HEK293 (cell line): ENCODE data around the gene RPUSD4.

ENCODE experiments used
- TCF7L2 ChIP-seq: IDR thresholded peaks from 2 replicates; pipeline ENCODE4 v1.6.1; 2011; ENCODE audit warnings: low read depth, mild to moderate bottlenecking, inconsistent platforms, low read length, moderate library complexity, borderline replicate concordance
- YY1 ChIP-seq: fragments of 450-650 bp; formaldehyde crosslinking; IDR thresholded peaks from 2 replicates; pipeline ENCODE4 v1.5.1; 2018; ENCODE audit warnings: missing biosample characterization, missing genetic modification characterization
- ZBTB48 ChIP-seq: fragments of 450-650 bp; formaldehyde crosslinking; IDR thresholded peaks from 2 replicates; pipeline ENCODE4 v1.5.1; 2016; ENCODE audit warnings: missing biosample characterization, missing genetic modification characterization
- ZBTB8A ChIP-seq: fragments of 450-650 bp; formaldehyde crosslinking; IDR thresholded peaks from 2 replicates; pipeline ENCODE4 v1.5.1; 2016; ENCODE audit warnings: missing biosample characterization, missing genetic modification characterization
- ZNF121 ChIP-seq: fragments of 450-650 bp; formaldehyde crosslinking; IDR thresholded peaks from 2 replicates; pipeline ENCODE4 v1.5.1; 2016; ENCODE audit warnings: missing biosample characterization, missing genetic modification characterization
- ZNF132 ChIP-seq: fragments of 450-650 bp; formaldehyde crosslinking; IDR thresholded peaks from 2 replicates; pipeline ENCODE4 v1.5.1; 2017; ENCODE audit warnings: missing biosample characterization, missing genetic modification characterization, borderline replicate concordance
- ZNF175 ChIP-seq: fragments of 450-650 bp; formaldehyde crosslinking; IDR thresholded peaks from 2 replicates; pipeline ENCODE4 v1.5.1; 2016; ENCODE audit warnings: missing biosample characterization, missing genetic modification characterization
- ZNF2 ChIP-seq: fragments of 450-650 bp; formaldehyde crosslinking; IDR thresholded peaks from 2 replicates; pipeline ENCODE4 v1.5.1; 2016; ENCODE audit warnings: missing biosample characterization, missing genetic modification characterization
- ZNF248 ChIP-seq: fragments of 450-650 bp; formaldehyde crosslinking; IDR thresholded peaks from 2 replicates; pipeline ENCODE4 v1.5.1; 2017; ENCODE audit warnings: missing biosample characterization, missing genetic modification characterization
- ZNF341 ChIP-seq: fragments of 450-650 bp; formaldehyde crosslinking; IDR thresholded peaks from 2 replicates; pipeline ENCODE4; 2016; ENCODE audit warnings: low read depth, missing biosample characterization, missing genetic modification characterization
- ZNF426 ChIP-seq: fragments of 450-650 bp; formaldehyde crosslinking; IDR thresholded peaks from 2 replicates; pipeline ENCODE4 v1.5.1; 2017; ENCODE audit warnings: missing biosample characterization, missing genetic modification characterization, mild to moderate bottlenecking, inconsistent platforms, moderate library complexity
- ZNF514 ChIP-seq: fragments of 450-650 bp; formaldehyde crosslinking; IDR thresholded peaks from 2 replicates; pipeline ENCODE4 v1.5.1; 2016; ENCODE audit warnings: missing biosample characterization, missing genetic modification characterization
- ZNF530 ChIP-seq: fragments of 450-650 bp; formaldehyde crosslinking; IDR thresholded peaks from 2 replicates; pipeline ENCODE4 v1.5.1; 2016; ENCODE audit warnings: low read depth, missing biosample characterization, missing genetic modification characterization
- ZNF561 ChIP-seq: fragments of 450-650 bp; IDR thresholded peaks from 2 replicates; pipeline ENCODE4 v1.5.1; 2018; ENCODE audit warnings: missing biosample characterization, missing genetic modification characterization, borderline replicate concordance
- ZNF623 ChIP-seq: fragments of 450-650 bp; formaldehyde crosslinking; IDR thresholded peaks from 2 replicates; pipeline ENCODE4 v1.5.1; 2016; ENCODE audit warnings: missing biosample characterization, missing genetic modification characterization
- ZNF654 ChIP-seq: fragments of 450-650 bp; formaldehyde crosslinking; IDR thresholded peaks from 2 replicates; pipeline ENCODE4 v1.5.1; 2016; ENCODE audit warnings: low read depth, missing biosample characterization, missing genetic modification characterization
- ZNF670 ChIP-seq: fragments of 450-650 bp; formaldehyde crosslinking; IDR thresholded peaks from 2 replicates; pipeline ENCODE4 v1.5.1; 2016; ENCODE audit warnings: missing biosample characterization, missing genetic modification characterization, low read depth
- ZNF776 ChIP-seq: fragments of 450-650 bp; formaldehyde crosslinking; IDR thresholded peaks from 2 replicates; pipeline ENCODE4 v1.5.0; 2017; ENCODE audit warnings: missing biosample characterization, missing genetic modification characterization, borderline replicate concordance
- TF ChIP-seq, protein P1 (sequence below): fragments of 450-650 bp; formaldehyde crosslinking; conservative IDR thresholded peaks from 2 replicates; pipeline ENCODE4 v1.5.1; 2016; ENCODE audit warnings: low read depth, missing biosample characterization, missing genetic modification characterization
- TF ChIP-seq, protein P2 (sequence below): fragments of 450-650 bp; formaldehyde crosslinking; IDR thresholded peaks from 2 replicates; pipeline ENCODE4 v1.5.1; 2016; ENCODE audit warnings: missing biosample characterization, missing genetic modification characterization
- TF ChIP-seq, protein P3 (sequence below): fragments of 450-650 bp; formaldehyde crosslinking; IDR thresholded peaks from 2 replicates; pipeline ENCODE4 v1.5.1; 2017; ENCODE audit warnings: missing biosample characterization, missing genetic modification characterization
- TF ChIP-seq, protein P4 (sequence below): fragments of 450-650 bp; formaldehyde crosslinking; IDR thresholded peaks from 2 replicates; pipeline ENCODE4 v1.5.1; 2016; ENCODE audit warnings: missing biosample characterization, missing genetic modification characterization

Gene RPUSD4

DNA sequence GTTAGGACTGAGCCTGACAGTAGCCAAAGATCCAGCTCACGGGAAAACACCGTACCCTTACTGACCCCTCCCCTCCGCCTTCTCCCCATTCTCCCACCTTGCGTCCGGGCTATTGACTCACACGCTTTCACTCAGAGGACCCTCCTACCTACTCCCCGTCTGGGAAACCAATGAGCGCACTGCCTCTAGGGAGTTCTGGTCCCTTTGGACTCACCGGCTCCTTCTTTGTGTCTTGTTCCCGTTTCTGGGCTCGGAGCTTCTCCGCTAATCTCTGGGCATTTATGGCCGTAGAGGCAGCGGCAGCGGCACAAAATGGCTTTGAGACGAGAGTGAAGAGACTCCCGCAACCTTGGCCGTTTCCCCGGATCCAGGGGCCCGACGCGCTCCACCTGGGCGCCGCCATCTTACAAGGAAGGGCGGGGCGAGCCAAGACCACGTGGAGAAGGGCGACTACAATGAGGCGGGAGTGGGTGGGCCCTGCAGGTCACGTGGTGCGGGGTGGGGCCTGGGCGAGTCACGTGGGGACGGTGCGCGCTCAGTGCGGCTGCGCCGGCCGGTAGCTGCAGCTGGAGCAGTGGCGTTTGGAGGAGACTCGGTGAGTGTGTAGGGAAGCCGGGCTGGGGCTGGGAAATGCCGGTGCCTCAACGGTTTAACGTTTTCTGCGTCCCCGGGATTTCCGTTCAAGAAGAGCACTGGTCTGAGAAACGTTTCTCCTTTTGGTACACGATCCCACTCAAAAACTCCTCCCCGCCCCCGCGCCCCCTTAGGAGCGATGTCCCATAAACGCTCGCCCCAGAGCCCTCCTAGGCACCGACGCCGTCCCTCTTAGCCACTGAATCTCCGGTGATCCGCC is at the start of gene RPUSD4, which contains the start of gene FAM118B (continued):
- TF ChIP-seq, protein P1, sequence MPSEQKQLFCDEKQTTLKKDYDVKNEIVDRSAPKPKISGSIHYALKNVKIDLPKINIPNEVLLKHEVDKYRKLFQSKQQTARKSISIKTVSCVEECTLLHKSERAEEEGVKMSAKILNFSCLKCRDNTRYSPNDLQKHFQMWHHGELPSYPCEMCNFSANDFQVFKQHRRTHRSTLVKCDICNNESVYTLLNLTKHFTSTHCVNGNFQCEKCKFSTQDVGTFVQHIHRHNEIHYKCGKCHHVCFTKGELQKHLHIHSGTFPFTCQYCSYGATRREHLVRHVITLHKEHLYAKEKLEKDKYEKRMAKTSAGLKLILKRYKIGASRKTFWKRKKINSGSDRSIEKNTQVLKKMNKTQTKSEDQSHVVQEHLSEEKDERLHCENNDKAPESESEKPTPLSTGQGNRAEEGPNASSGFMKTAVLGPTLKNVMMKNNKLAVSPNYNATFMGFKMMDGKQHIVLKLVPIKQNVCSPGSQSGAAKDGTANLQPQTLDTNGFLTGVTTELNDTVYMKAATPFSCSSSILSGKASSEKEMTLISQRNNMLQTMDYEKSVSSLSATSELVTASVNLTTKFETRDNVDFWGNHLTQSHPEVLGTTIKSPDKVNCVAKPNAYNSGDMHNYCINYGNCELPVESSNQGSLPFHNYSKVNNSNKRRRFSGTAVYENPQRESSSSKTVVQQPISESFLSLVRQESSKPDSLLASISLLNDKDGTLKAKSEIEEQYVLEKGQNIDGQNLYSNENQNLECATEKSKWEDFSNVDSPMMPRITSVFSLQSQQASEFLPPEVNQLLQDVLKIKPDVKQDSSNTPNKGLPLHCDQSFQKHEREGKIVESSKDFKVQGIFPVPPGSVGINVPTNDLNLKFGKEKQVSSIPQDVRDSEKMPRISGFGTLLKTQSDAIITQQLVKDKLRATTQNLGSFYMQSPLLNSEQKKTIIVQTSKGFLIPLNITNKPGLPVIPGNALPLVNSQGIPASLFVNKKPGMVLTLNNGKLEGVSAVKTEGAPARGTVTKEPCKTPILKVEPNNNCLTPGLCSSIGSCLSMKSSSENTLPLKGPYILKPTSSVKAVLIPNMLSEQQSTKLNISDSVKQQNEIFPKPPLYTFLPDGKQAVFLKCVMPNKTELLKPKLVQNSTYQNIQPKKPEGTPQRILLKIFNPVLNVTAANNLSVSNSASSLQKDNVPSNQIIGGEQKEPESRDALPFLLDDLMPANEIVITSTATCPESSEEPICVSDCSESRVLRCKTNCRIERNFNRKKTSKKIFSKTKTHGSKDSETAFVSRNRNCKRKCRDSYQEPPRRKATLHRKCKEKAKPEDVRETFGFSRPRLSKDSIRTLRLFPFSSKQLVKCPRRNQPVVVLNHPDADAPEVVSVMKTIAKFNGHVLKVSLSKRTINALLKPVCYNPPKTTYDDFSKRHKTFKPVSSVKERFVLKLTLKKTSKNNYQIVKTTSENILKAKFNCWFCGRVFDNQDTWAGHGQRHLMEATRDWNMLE (tag by site-specific recombination) = no peak
- no peak for TF ChIP-seq ZNF175 (tag by site-specific recombination)
- no peak for TF ChIP-seq ZNF670 (tag by site-specific recombination)
- no peak for TF ChIP-seq ZNF121 (tag by site-specific recombination)
- no peak for TF ChIP-seq ZNF2 (tag by site-specific recombination)
- no peak for TF ChIP-seq ZNF654 (tag by site-specific recombination)
- no peak for TF ChIP-seq ZBTB8A (tag by site-specific recombination)
- TF ChIP-seq, protein P2, sequence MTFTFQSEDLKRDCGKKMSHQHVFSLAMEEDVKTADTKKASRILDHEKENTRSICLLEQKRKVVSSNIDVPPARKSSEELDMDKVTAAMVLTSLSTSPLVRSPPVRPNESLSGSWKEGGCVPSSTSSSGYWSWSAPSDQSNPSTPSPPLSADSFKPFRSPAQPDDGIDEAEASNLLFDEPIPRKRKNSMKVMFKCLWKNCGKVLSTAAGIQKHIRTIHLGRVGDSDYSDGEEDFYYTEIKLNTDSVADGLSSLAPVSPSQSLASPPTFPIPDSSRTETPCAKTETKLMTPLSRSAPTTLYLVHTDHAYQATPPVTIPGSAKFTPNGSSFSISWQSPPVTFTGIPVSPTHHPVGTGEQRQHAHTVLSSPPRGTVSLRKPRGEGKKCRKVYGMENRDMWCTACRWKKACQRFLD (tag by site-specific recombination) = peak; percentile 96
- no peak for TF ChIP-seq ZNF132 (tag by site-specific recombination)
- TF ChIP-seq ZNF426 (tag by site-specific recombination) = no peak
- no peak for TF ChIP-seq ZNF530 (tag by site-specific recombination)
- TF ChIP-seq, protein P3, sequence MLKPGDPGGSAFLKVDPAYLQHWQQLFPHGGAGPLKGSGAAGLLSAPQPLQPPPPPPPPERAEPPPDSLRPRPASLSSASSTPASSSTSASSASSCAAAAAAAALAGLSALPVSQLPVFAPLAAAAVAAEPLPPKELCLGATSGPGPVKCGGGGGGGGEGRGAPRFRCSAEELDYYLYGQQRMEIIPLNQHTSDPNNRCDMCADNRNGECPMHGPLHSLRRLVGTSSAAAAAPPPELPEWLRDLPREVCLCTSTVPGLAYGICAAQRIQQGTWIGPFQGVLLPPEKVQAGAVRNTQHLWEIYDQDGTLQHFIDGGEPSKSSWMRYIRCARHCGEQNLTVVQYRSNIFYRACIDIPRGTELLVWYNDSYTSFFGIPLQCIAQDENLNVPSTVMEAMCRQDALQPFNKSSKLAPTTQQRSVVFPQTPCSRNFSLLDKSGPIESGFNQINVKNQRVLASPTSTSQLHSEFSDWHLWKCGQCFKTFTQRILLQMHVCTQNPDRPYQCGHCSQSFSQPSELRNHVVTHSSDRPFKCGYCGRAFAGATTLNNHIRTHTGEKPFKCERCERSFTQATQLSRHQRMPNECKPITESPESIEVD (tag by site-specific recombination) = no peak
- no peak for TF ChIP-seq ZNF514 (tag by site-specific recombination)
- TF ChIP-seq ZNF248 (tag by site-specific recombination) = no peak
- no peak for TF ChIP-seq ZNF561 (tag by site-specific recombination)
- TF ChIP-seq, protein P4, sequence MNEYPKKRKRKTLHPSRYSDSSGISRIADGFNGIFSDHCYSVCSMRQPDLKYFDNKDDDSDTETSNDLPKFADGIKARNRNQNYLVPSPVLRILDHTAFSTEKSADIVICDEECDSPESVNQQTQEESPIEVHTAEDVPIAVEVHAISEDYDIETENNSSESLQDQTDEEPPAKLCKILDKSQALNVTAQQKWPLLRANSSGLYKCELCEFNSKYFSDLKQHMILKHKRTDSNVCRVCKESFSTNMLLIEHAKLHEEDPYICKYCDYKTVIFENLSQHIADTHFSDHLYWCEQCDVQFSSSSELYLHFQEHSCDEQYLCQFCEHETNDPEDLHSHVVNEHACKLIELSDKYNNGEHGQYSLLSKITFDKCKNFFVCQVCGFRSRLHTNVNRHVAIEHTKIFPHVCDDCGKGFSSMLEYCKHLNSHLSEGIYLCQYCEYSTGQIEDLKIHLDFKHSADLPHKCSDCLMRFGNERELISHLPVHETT (tag by site-specific recombination) = no peak
- TF ChIP-seq YY1 = peak; percentile 90
- TF ChIP-seq ZNF341 (tag by site-specific recombination) = no peak
- TF ChIP-seq ZBTB48 = no peak; the same call in none of the 2 replicates
- TF ChIP-seq TCF7L2 = no peak
- no peak for TF ChIP-seq ZNF776 (tag by site-specific recombination)
- TF ChIP-seq ZNF623 = no peak
